ENCODE results near the gene SCN9A.
"Not testable (repeated sequence)": the region's sequence is repeated elsewhere in the genome, so short reads cannot be mapped to it uniquely, and the experiment has no call there.

Gene SCN9A

DNA sequence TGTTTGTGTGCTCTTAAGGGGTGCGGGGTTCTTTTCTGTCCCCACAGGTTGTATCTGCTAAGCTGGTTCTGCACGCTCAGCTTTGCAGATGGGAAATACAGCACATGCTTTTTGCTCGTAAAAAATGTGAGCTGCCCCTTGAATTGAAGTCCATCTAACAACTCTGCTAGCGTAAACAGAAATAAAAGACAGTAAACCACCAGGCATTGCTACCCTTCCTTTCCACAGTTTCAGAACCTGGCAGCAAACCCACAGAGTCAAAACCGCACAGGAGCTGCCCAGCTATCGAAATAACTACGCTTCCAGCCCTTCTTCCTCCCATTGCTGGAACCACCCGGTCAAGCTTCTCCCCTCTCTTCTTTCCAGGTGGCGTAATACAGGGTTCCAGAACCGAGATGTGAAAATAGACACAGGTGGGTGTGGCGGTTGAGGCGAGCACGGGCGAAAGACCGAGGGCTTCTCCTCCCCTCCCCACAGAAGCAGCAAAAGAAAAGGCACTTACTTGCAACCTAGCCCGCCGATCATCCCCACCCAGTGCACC is 479 bp downstream of the SCN9A start:
- DNase-seq (ENCODE audit: low spot score): no peak

DNA sequence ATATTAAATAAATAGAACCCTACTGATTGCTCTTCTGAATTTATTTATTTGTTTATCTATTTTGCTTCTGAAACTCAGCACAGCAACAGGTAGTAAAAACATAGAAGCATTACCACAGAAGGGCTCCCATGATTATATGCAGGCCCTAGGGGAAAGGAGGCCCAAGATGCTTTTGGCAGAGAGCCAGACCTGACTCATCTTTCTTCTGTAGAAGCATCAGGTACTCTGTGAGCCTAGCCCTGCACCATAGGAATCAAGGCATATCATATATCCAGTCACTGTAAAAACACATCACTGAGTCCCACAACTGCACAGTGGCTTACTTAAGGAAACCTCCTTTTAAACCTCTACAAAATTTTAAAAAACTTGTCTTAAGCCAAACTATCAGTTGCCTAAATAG is 1.8 kb downstream of the SCN9A start:
- DNase-seq (ENCODE audit: low spot score): peak; percentile 40

DNA sequence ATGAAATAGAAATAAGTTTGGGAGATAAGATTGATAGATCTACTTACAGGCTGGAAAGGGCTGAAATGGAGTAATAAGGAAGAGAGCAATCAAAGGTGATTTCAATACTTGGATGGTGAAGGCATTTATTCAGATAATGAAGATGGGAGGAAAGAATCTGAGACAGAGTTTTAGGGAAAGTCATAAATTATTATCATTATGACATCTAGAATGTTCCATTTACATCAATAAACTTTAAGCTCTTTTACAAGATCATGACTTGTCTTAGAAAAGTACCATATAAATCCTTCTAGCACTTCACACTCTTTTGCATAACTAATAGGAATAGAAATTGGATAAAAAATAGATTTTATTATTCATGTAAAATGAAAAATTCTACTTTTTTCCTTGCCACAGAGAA is 2.2 kb downstream of the SCN9A start:
- no peak for DNase-seq (ENCODE audit: low spot score)

DNA sequence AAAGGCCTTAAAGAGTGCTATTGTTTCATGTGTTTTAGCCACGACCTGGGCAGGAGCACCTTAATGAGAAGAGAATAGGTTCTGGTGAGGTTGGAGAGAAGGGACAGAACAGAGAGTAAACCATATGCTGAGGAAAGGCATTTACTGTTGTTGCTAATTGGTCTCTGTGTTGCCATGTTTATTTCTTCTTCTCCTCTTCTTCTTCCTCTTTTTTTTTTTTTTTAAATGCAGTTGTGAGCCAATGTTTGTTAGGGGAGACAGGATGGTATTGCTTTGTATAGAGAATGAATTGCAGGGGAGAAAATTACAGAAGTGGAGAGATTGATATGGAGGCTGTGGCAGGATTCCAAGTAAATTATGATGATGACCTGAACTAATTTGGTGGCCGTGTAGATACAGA is 2.6 kb downstream of the SCN9A start:
- DNase-seq (ENCODE audit: low spot score): no peak

DNA sequence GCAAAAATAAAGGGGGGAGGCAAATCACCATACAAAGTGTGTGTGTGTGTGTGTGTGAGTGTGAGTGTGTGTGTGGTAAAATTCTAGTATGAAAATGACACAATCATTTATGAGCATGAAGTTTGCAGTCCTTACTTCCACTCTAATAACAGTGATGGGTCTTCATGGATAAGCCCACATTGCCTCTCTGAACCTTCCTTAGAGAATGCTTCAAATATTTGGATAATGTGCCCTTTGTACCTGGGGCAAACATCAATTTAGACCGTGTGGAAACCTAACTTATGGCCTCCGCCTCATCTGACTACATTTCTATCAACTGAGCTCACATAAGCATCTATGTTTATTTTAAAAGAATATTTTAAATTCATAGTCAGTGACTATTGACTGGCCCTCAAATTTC is 3.7 kb downstream of the SCN9A start:
- DNase-seq (ENCODE audit: low spot score): no peak

DNA sequence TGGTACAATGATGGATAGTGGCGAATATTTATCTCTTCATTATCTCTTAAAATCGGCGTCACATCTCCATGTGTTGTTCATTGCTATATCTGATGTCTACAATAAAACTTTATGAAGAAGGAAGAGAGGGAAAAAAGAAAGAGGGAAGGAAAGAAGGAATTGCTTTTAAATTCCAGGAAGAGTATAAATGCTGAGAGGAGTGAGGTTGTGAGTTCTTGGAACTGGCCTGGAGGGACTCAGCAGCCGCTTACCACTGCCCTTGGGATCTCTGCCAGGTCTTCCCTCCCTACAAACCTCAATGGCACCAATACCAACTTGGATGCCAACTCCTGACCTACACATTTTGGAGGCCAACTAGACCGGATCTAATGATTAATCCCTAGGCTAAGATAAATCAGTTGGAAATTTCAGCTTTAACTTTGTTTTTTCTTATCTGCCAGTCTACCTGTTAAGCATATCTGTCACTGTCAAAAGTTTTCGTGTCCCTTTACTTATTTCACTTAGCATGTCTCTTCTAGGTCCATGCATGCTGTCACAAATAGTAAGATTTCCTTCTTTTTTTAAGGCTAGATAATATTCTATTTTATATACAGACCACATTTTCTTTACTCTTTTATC is 9.8 kb downstream of the SCN9A start:
- DNase-seq (ENCODE audit: low spot score): no peak

DNA sequence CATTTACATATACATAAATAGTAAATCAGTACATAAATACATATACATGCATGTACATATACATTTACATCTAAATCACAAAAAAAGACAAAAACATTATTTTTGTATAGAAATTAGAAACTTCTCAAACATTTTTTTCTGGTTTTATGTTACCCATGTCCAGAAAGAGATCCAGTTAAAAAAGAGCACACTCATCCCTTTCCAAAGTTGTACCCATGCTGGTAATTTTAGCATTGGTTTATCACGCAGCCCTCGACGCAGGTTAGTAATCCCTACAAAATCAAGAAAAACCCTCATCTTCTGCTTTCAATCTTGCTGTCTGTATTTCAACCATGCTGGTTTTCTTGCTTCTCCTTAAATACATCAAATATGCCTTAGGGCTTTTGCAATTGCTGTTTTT is 10.5 kb downstream of the SCN9A start:
- no peak for DNase-seq (ENCODE audit: low spot score)

DNA sequence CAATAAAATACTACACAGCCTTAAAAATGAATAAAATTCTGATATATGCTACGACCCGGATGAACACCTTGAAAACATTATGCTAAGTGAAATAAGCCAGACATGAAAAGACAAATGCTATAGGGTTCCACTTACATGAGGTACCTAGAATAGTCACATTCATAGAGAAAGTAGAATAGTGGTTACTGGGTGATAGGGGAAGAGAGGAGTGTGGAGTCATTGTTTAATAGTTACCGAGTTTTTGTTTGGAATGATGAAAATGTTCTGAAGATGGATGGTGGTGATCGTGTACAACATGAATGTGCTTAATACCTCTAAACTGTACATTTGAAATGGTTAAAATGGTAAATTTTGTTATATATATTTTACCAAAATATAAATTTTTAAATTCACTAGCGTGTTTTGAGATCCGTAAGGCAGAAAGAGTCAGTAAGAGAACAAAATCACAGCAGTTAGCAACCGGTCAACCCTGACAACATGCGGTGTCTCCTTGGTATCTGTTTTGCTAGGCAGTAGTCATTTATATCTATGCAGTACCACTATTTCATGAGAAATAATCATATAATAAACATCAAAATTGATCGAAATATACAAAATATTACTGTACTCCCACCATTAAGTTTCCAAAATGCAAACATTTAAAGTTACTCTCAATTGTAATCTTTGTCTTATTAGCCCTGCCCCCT is 11.1 kb downstream of the SCN9A start:
- no peak for DNase-seq (ENCODE audit: low spot score)

DNA sequence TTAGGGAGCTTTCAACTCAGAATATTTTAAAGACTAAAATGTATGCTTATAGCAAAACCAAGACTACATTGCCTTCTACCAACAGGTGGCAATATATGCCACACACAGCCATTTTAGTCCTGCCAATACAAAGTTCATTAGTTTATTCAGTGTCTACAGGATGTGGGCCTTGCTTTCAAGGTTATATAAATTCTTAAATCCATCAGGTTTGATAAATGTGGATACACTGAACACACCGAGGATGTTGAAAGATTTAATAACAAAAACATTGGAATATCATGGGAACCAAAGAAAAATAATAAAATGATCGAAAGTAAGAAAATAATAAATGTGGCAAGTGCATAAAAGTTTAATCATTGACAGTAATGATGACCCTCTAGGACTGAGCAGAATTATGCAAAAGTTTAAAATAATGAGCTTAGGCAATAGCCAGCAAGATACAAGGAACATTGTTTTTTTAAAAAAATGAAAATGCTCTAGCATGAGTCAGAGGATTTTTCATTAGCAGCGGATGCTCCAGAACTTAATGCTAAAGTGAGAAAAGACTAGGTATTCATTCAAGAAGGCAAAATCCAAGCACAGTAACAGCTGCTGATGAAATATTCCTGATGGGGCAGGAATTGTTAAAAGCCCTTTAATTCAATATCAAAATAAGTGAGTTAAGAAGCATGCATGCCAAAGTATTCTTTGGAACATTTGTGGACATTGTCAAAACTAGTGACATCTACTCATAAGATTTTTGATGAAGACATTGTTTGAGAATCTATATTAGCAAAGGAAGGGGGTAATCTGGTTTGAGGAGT is 14.2 kb downstream of the SCN9A start:
- DNase-seq (ENCODE audit: low spot score): peak; percentile 57

DNA sequence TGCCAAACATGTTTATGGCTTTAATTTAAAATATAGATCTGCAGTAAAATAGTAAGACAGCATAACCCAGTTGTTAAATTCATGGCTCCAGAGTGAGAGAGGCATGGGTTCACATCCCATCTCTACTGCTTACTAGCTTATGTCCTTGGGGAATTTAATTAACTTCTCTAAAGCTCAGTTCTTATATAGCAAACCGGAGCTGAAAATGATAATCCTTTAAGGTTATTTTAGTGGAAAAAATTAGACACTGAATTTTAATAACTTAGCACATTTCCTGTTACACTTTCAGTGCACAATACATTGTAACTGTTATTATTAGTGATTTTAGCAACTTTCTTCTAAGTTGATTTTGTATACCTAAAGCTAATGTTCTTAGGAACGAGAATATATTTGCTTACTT is 14.8 kb downstream of the SCN9A start:
- no peak for DNase-seq (ENCODE audit: low spot score)

DNA sequence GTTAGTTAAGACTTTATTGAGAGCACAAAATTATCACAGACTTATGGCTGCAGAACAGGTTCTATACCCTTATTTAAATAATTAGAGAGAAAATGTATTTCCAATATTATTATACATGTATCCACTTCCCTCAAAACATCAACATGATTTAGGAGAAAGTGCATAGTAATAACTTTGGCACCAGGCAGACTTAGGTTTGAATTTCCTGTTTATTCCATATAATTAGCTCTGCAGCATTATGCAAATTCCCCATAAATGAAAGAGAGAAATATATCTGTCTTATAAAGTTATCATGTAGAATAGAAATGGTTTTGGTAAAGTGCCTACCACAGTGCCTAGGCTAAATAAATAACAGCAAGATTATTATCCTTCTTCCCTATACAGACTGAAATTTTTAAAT is 15.3 kb downstream of the SCN9A start:
- DNase-seq (ENCODE audit: low spot score): no peak

DNA sequence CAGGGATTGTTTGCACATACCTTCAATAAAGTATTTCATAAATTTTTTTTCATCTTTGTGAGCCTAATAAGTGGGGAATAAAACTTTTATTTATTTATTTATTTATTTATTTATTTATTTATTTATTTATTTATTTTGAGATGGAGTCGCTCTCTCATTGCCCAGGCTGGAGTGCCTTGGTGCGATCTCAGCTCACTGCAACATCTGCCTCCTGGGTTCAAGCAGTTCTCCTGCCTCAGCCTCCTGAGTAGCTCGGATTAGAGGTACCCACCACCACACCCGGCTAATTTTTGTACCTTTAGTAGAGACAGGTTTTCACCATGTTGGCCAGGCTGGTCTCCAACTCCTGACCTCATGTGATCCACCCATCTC is 17.8 kb downstream of the SCN9A start:
- DNase-seq (ENCODE audit: low spot score): not testable (repeated sequence)

DNA sequence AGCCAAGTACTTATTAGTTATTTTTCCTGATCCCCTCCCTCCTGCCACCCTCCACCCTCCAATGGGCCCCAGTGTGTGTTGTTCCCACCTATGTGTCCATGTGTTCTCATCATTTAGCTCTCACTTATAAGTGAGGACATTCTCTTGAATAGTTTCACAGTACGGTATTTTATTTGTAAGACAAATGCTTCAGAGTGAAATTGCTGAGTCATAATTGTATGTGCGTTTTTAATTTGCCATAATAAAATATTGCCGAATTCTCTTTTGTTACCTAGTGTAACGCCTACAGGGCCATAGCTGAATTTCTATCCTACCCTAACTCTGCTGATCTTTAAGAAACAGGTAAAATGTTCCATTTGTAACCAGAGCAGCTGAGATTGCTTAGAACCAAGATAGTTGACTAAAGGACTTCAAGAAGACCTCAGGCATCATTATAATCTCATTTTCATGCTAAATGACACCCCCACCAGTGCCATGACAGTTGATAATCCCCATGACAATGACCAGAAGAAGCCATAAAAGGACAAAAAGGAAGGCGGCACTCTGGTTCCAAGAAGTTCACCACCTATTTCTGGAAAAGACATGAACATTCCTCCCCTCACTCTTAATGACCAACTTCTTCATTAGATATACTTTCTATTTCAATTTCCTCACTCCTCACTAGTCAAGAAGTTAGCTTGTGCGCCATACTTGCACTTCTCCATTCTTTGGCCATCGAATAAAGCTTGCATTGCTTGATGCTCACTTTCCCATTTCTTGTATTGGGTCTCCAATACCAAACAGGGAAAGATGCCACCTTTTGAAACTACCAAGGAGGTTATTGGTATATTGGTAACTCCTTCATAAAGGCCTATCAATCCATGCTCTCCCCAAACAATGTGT is 18.4 kb downstream of the SCN9A start:
- DNase-seq (ENCODE audit: low spot score): no peak

DNA sequence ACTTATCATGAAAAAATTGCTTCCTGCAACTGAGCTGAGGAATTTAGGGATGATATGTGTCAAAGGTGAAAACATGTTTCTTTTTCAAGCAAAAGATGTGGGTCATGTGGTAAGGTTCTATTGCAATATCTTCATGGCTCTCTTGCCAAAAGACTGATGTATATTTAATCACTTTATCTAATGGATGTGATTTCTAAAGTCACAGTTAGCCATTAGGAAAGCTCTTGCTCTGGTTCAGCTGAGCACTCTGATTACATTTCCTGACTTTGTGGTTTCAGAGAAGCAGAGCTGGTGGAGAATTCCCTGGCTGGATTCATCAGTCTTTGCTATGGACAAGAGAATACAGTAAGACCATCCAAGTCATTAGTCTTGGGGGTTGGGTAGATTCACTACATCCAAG is 24.4 kb downstream of the SCN9A start:
- DNase-seq (ENCODE audit: low spot score): no peak

DNA sequence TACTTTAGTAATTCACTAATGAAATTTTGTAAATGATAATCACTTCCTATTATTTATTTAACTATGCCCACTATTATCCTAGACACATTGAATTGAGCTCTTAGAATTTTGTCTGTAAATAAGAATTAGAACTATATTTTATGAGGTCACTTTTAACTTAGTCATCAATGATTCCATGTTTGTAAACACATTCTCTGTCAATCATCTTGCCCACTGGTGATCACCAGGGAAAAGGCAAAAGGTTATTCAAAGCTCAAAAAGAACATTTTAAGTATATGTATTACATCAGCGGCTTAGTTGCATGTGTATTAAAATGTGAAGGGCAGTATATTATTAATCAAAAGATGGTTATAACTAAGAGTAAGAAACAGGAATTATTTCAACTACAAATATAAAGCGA is 25.2 kb downstream of the SCN9A start:
- no peak for DNase-seq (ENCODE audit: low spot score)

DNA sequence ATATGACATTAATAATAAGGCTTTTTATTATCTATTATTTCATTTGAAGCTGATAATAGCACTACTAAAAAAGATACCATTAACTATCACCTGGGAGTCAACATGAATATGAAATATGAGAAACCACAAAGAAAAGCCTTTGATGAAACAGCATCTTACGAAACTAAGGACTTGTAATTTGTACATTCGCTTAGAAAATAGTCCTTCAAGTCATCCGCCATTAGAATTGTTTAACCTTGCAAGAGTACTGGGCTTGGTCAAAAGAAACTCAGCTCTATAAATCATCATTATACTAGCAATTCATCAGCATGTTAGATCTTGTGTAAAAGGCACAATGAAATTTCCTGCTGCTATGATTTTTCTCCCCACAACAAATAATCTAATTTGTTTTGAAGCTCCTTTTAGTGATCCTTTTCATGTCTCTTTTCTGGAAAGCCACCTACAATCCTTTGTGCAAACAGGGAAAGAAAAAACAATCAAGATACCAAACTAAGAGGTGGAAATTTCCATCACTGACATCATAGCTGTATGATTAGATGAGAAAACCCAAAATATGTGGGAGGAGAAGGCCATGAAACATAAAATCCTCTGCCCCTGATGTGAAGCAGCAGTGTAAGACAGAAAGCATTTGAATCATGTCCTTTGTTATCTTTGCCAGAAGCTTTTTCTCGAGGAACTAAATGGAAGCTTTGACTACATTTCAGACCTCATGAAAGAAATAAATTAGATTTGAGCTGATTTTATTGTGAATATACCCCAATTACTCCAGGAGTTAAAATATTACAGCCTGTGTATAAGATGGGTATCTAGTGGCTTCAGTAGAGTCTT is 31.2 kb downstream of the SCN9A start:
- no peak for DNase-seq (ENCODE audit: low spot score)

DNA sequence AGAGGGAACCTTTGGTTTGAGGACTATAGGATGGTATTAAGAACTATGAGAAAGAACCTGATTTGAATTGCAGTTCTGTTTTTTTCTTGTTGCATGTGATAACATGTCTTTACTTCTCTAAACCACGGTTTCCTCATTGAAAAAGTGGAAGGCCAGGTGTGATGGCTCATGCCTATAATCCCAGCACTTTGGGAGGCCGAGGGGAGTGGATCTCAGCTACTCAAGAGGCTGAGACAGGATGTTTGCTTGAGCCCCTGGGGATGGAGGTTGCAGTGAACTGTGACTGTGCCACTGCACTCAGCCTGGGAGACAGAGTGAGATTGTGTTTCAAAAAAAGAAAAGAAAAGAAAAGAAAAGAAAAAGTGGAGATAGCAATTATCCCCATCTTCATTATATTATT is 32.3 kb downstream of the SCN9A start:
- no peak for DNase-seq (ENCODE audit: low spot score)

DNA sequence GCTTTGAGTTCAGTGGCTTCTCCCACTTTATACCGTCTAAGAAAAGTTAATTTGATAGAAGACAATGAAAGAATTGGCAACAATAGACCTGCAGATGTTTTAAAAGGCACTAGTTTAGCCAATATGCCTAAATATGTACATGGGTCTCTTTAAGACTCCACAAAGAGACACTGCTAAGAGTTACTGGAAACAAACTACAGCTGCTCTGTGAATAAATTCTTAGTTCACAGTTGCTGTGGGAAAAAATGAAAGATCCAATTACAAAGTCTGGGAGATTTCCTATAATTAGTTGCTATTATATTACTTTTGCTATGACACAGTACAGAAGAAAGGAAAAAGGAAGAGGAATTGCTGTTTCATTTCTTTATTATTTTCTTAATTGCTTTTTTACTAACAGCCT is 34.3 kb downstream of the SCN9A start:
- no peak for DNase-seq (ENCODE audit: low spot score)

DNA sequence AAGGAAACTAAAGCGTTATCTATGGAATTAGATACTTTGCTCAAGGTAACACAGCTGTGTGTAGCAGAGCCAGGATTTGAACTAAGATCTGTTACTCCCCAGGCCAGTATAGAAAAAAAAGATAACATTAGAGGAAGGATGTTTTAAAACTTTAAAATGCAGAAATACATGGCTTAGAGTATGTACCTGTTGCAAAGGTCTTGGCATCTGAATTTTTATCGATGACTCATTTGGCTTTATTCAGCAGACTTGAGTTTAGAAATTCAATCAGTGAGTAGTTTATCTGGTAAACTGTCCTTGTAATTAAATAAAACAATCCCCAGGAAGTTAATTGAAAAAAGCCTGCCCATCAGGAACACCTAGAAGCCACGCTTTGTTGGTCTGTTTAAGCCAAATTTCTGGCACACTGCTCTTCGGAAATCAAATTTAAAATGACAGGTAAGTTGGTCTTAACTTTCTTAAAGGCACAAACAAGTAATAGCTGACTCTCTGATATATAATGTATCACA is 36.9 kb downstream of the SCN9A start:
- DNase-seq (ENCODE audit: low spot score): no peak

DNA sequence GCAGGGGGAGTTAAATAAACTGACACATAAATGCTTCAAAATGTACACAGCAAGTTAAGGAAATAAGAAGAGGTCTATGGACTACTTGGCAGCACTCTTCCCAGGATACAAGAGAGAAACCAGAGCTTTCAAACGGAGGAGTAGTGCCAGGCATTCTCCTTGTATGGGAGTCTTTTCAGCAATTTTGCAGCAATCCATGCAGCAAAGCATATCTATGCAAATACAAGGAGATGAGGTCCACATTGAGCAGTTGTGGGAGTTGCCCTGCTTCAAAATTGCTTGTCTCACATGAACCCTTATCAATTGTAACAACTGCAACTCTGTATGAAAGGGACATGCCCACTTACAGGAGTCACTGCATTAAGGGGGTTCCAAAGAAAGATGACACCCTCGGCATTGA is 37.8 kb downstream of the SCN9A start:
- DNase-seq (ENCODE audit: low spot score): no peak

DNA sequence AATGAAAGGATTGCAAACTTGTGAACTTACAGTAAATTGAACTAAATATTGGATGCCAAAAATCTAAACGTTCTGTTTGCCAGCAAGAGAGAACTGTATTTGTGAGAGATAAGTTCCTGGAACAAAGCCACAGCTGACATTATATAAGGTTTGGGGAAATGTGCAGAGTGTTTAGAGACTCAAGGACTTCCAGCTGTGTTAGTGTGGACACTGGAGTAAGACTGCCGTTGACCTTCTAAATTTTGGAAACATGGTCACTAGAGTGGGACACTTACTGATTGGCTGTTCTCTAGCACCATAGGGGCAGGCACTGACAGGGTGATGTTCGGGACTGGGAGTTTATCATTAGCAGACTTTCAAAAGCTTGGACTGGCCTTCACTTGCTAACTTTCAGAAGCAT is 40.5 kb downstream of the SCN9A start:
- no peak for DNase-seq (ENCODE audit: low spot score)
